Glomerular endothelial cell (primary cell): ENCODE measurements around the gene SDCCAG8. TPM values are rescaled to one million over a fixed set of nuclear protein-coding genes. Genes with fewer than 3 reads are reported as not detected.

Source experiments
- DNase-seq: peaks from one replicate; pipeline ENCODE4 v3.0.0-alpha.2; 2011; ENCODE audit warnings: low read depth, low spot score; ENCODE audit errors: extremely low read depth
- total RNA-seq: library from RNA; depleted of rRNA; stranded (reverse); fragments of >200 nt; gene quantifications from 2 replicates; pipeline ENCODE4 v1.2.3, GENCODE V29; 2015

The SDCCAG8 gene
- total RNA-seq, 1 donor from 2014 or later = 37.5 TPM

DNA sequence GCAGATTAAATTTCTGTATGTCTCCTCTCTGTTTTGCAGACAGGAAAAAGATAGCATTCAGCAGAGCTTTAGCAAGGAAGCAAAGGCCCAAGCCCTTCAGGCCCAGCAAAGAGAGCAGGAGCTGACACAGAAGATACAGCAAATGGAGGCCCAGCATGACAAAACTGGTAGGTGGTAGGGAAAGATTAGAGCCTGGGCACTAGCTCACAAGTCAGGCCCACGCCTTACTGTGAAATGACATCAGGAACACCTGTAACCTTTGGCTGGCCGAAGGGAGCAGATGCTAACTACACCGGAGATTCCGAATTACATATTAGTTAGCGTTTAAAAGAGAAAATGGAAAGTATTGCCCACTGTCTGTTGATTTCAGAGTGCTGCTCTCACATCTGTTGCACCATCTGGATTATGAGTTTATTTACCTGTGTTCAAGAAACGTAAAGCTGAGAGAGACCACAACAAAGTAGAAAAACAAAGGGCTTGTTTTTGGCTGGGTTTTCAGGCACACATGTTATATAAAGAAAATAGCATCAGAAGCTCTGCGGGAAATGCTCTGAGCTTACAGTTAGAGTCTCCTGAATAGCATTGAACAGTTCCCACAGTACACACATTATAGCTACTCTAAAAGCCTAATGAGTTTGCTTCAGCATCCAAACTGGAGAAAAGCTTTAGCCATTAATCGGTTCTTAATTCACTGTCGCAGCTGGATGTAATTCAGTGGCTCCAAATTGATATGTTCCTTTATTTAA is 160.0 kb downstream of the SDCCAG8 start:
- DNase-seq = no peak

DNA sequence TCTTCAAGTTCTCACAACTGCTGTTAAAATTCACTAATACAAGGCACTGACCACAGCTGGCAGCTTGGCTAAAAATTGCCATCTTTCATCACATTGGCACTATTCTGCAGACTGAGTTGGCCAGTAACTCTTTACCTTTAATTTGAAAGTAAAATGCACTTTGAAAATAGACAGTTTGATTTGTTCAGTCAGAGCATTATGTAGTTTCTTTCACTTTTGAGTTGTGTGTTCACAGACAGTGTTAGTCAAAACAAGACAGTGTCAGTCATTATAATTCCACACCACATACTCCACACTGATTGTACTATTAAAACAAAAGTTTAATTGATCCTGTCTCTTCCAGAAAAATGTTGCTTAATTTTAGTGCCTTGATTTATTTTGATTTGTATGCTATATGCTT is 160.7 kb downstream of the SDCCAG8 start:
- no peak for DNase-seq

DNA sequence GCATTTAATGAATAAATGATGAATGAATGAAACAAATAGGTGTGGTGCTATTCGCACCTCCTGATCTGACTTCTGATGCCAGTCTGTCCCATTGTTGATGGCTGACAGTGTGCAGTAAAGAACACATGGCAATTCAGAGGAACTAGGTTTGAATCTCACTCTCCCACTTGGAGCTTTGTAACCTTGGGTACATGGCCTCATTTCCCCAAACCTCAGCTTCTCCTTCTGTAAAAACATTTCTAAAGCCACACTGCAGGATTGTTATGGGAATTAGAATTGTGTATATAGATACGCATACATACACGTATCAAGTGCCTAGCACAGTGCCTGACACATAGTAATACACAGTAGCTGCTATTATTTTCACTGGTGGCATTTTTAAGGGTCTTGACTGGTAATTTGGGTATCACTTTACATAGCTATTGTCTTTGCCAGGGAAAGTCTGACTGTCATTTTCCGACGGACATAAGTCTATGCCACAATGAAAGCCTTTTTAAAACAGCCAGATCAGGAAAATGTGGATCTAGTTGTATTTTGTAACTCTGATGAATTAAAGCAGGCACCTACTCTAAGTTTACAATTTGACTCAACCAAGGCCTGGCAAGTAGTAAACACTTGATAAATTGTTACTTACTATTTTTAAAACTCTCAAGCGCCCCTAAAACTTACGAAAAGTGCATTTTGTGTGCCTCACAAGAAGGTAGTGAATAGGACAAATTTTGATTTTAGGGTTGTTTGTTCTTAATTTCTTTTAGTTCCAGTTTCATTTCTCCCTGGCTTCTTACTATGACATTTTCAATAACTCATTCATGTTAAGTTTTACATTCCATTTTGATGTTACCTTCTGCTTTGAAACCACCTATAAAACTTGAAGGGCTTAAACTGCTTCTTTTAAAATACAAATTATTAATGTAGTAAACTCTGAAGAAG is 164.4 kb downstream of the SDCCAG8 start:
- no peak for DNase-seq

DNA sequence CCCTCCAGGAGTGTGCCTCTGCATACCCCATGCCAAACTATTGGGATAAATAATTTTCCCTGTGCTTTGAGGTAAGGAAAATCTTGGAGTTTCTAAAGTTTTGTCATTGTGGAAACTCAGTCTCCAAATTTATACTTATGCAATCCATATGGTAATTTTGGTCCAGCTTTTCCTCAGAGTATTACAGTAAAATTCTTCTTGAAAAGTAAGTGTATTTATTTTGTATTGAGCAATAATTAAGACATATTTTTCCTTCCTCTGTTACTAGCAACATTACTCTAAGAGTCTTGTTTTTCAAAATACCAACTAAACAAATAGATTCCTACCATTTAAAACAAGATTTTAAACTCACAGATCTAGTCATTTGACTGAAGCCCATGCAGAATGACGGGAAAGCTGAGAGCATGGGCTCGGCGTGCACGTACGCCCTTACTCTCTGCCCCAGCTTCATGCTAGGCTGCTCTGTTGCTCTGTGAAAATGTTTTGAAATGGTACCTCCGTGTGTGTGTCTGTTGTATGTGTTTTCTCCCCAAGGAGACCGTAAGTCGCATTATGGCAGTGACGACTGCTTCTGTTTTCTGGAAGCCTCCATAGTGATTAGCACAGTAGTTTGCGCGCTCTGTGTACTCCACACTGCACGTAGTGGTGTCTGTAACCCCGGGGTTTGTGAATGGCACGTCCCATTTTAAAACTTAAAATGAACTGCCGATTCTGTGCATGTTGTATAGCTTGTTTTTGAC is 165.3 kb downstream of the SDCCAG8 start:
- no peak for DNase-seq

DNA sequence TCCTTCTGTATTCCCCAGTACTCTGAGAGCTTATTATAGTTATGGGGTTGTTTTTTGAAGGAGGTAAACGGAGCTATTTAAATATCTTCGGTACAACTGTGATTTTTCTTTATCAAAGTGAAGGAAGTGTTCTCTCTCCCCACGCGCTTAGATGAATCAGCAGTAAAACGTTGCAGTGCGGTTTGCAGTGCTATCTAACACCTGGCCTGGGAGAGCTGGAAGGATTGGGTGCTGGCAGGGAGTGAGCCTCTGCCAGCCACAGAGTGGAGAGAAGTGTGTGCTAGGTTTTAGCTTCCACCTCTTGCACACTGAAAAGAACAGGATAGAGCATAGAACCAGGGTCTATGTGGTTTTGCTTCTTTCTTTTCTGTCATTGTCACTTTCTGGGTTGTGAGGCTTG is 165.9 kb downstream of the SDCCAG8 start:
- DNase-seq = no peak

DNA sequence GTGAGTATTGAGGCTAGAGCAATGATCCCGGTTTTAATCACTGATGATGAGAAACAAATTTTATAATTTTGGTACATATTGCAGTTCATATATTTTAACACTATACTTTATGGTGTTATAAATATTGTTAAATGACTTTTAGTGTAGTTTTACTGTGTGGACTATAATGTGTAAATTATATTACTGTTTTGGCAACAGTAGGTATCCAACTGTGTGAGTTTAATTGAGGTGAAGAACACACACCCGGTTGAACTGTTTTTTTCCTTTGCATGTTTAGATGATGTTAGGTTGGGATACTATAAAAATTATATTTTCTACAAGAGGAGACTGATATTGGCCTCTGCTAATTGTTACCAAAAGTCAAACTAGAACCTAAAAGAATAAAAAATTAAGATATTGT is 166.5 kb downstream of the SDCCAG8 start:
- DNase-seq = no peak

DNA sequence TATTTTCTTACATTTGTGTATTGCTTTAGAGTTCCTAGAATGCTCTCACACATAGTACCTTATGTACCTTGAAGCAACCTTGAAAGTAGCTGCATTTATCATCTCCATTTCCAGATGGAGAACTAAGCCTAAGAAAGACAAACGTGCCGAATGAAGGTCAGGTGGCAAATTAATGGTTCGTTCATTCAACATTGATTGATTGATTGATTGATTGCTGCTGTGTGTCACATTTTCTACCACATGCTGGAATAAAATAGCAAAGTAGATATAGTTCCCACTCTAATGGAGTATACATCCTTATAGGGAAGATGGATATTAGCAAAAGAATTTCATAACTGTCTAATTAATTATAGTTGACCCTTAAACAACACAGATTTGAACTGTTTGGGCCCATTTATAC is 172.2 kb downstream of the SDCCAG8 start:
- no peak for DNase-seq

DNA sequence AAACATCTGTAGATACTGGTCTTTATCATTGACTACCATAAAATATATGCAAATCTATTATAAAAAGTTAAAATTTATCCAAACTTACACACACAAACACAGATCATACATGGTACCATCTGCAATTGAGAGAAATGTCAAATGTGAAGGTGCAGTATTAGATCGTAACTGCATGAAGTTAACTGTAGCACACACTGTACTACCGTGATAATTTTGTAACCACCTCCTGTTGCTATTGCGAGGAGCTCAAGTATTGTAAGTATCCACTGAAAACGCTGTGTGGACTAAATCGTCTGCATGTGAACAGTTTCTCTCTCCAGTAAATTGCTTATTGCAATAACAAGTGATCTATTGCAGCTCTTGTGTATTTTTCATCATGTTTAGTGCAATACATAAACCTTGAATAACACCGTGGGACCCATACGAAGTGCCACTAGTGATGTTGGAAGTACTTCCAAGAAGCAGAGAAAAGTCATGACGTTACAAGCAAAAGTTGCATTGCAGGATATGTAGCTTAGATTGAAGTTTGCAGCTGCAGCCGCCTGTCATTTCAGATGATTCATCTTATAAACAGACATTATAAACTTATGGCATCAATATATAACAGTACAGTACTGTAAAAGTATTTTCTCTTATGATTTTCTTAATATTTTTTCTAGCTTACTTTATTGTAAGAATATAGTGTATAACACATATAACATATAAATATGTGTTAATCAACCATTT is 172.9 kb downstream of the SDCCAG8 start:
- no peak for DNase-seq

DNA sequence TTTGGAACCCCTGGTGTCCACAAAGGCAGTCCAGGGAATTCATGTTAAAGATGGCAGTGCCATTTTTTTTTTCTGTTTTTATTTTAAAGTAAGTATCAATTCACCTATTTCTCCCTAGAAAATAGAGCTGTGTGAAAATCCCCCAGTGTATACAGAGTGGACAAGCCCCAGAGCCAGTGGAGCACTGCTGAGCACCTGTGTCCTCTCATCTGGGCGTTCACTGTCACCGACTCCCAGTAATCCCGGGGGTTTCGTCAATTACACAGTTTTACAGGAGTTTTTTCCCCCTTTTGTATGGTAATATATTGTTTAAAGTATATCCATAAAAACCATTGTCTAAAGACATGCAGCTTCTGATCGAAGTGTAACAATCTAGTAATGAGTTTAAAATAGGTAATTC is 175.8 kb downstream of the SDCCAG8 start:
- no peak for DNase-seq

DNA sequence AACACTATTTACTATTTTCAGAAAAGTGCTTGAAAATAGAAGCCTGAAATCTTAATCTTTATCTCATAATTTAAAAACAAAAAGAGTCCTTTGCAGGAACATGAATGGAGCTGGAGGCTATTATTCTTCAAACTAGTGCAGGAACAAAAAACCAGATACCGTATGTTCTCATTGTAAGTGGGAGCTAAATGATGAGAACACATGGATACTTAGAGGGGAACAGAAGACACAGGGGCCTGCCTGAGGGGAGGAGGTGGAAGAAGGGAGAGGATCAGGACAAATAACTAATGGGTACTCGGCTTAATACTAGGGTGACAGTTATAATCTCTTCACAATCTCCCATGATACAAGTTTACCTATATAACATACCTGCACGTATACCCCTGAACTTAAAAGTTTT is 176.3 kb downstream of the SDCCAG8 start:
- DNase-seq = no peak

DNA sequence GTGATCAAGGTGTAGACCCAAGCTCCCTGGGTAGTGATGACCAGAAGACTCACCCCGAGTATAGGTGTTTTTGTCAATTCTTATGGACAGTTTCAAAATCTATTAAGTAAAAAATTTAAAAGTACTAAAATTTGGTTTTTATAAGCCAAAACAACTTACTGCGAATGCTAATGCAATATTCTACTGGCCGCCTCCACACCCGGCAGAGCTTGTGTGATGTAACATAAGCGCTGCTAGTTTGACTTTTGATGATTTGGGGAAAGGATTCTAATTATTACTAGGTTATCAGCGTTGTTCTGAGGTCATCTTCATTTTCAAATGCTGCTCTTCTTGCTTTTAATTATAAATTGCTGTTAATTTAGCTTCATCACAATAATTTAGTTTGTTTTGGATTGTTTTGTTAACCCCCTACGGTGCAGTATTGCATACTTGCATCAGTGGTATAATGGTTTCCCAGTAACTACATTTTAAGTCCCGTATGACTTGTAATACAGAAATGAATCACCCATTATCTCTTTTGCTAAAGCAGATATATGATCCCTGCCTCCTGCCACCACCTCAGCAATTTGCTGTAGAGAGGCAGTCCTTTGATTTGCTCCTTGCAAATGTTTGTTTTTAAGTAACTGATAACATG is 178.0 kb downstream of the SDCCAG8 start:
- DNase-seq = no peak

DNA sequence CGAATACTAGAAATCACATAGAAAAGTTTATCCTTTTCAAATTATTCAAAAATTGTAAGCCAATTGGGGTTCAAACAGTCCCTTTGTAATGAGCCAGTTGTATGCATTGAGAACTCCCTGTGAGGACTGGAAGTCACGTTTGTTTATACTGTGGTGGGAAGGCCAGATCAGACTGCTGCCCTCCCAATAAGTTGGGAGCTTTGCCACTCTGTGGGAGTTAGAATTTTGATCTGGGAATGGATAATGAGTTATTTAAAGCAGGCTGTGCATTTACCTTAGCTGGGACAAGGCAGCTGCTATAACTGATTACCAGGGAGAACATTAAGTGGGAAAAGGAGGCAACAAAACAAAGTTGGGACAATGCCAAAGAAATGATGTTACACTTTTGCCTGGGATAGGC is 178.8 kb downstream of the SDCCAG8 start:
- DNase-seq = no peak

DNA sequence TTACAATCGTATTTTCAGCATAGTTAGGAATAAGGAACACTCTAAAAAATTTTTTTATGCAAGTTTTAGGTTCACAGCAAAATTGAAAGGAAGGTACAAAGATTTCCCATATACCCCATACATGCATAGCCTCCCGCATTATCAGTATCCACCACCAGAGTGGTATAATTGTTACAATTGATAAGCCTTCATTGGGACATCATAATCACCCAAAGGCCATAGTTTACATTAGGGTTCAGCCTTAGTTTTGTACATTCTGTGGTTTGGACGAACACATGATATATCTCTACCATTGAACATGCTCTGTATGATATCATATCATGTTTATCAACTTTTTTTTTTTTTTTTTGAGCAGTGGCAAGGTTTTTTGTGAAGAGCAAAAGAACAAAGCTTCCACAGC is 180.0 kb downstream of the SDCCAG8 start:
- DNase-seq = no peak

DNA sequence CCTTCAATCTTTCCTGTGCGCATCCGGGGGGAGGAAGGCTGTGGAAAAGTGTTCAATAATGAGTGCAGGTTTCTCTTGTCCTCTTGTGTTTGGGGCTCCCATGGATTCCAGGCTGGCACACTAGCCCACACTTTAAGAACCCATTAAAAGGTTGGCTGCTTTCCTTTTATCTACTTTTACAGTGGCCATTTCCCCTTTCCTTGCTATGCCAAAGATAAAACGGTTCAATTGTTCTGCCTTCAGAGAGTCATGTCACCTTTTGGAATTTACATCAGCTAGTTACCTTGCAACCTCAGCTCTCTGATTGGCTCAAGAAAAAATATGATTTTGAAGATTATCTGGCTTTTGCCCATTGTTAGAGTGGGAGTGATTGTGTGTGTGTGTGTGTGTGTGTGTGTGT is 182.3 kb downstream of the SDCCAG8 start:
- no peak for DNase-seq

DNA sequence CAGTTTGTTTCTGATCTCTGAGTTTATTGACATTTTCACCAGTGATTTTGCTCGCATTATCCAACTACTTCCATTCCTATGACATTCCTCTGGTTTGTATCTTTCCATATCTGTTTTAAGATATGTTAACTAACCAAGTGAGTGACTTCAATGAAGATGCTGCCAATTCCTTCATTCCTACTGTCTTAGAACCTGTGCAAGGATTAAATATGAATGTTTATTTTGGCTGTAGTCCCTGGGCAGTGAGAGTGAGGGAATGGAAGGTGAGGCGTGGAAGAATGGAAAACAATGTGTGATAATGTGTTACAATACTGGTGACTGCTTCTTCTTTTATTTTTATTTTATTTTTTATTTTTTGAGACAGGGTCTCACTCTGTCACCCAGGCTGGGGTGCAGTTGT is 183.0 kb downstream of the SDCCAG8 start:
- no peak for DNase-seq

DNA sequence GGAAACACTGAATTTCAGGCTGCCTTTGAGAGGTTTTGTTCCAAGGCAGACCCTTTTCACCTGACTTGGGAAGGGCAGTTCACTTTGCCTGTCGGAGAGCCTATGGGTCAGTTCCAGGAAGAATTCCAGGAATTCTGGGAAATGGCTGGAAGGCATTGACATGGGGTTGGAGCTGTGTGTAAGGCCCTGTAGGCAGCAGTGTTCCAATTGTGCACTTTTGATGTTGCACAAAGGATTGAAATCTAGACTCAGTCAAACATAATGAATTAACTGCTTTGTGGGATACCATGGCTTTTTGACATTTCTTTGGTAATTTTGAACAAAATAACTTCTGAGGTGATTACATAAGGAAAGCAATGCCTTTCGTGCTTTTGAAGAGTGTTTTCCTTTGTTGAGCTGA is 184.6 kb downstream of the SDCCAG8 start:
- DNase-seq = no peak

DNA sequence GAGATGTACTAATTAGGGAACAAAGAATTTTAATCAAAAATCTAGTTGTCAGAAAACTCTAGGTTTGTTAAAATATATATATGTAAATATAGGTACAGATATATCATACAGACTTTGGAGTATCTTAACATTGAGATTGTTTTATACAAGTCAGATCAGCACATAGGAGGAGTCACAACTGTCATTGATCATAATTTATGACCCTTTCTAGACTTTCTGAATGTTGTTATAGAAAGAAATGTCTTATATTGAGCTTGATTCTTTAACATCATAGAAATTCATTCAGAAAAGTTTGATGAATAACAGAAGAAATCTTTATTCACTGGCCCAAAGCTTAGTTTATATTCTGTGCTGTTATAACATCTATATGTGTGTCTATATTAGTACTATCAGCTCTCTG is 185.8 kb downstream of the SDCCAG8 start:
- DNase-seq = no peak

DNA sequence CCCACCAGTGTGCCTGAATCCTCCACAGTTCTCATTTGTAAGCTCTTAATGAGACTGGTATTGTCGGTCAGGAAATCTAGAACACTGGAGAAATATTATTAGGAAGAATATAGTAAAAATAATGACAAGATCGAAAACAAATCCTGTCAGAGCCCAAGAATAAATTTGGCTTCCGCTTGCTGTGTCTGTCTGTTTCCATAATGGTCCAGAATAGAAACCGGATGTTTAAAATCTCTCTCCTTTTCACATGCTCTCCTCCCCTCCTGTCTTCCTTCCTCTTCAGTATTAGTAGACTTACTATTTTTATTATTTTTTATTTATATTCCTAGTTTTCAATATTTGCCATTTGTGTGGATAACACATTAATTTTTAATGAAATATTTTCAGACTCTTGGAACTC is 187.7 kb downstream of the SDCCAG8 start:
- no peak for DNase-seq

DNA sequence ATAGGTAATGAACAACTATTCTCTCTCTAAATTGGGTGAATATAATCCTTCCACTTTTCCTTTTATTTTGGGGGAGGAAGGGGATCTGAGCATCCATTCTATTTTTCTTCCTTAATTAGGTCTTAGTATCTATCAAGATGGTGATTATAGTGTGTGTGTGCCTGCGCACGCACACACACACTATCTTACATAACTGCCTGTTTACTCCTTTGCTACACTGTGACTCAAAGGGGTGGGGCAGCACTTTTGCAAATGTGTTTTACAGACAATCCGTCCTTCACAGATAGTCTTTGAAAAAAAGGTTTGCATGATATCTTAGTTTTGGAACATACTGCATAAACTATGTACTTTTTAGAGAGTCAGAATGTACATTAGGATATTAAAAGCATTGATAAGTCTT is 191.5 kb downstream of the SDCCAG8 start:
- DNase-seq = no peak

DNA sequence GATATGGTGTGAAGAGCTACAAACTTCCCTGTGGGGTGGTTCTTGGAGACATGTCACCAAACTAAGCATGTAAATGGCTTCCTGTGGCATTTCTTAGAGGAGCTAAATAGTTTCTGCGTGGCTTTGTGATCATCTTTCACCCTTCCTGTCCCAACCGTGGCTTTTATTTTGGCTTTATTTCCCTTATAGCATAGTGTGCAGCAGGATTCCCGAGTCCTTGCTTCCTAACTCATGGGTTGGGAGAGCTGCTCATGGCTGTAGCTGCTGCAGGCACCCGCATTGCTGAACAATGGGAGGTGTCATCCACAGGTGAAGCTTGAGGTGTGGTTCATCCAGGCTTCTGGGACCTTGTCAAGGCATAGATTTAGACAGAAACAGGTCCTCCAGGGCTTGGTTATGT is 192.0 kb downstream of the SDCCAG8 start:
- no peak for DNase-seq
